Small intestine (tissue), 16 donors: Measurements from ENCODE around the gene ZNF274. TPM values are rescaled to one million over a fixed set of nuclear protein-coding genes. Genes with fewer than 3 reads are reported as not detected.
"Not testable (repeated sequence)": the region's sequence is repeated elsewhere in the genome, so short reads cannot be mapped to it uniquely, and the experiment has no call there.

Experiments
- DNase-seq, 2 donors: peaks; one replicate each; pipeline versions ENCODE4 v3.0.0 to v3.0.0-alpha.2; 2013
- FAIRE-seq: peaks from 2 replicates; lab custom pipeline; 2012; peaks lifted over from hg19 to GRCh38; lab: Jason Lieb, UNC
- H3K27ac ChIP-seq, 3 donors: one replicate each; pipeline ENCODE4 v1.5.1; 2013; ENCODE audit warnings: low read length in 2 of 3, mild to moderate bottlenecking in 2 of 3, control low read depth in 1 of 3, inconsistent platforms in 1 of 3, low read depth in 1 of 3, moderate library complexity in 1 of 3
- H3K27me3 ChIP-seq, 3 donors: one replicate each; pipeline ENCODE4 v1.6.1; 2013; ENCODE audit warnings: low read length in 3 of 3, inconsistent platforms in 1 of 3; ENCODE audit not compliant: control insufficient read depth in 3 of 3, insufficient read depth in 3 of 3
- H3K36me3 ChIP-seq, 3 donors: one replicate each; pipeline ENCODE4 v1.6.1; 2013; ENCODE audit warnings: low read length in 3 of 3, inconsistent platforms in 1 of 3, low read depth in 1 of 3, mild to moderate bottlenecking in 1 of 3, moderate library complexity in 1 of 3; ENCODE audit not compliant: control insufficient read depth in 3 of 3, insufficient read depth in 2 of 3
- H3K4me1 ChIP-seq, 3 donors: one replicate each; pipeline ENCODE4 v1.6.1; 2013; ENCODE audit warnings: low read length in 2 of 3, inconsistent platforms in 1 of 3, low read depth in 1 of 3, mild to moderate bottlenecking in 1 of 3, moderate library complexity in 1 of 3; ENCODE audit not compliant: control insufficient read depth in 3 of 3, insufficient read depth in 2 of 3
- H3K4me3 ChIP-seq, 3 donors: one replicate each; pipeline ENCODE4 v1.5.1; 2013; ENCODE audit warnings: low read length in 3 of 3, control low read depth in 1 of 3, inconsistent platforms in 1 of 3, low read depth in 1 of 3, mild to moderate bottlenecking in 1 of 3, moderate library complexity in 1 of 3
- H3K9me3 ChIP-seq, 2 donors: one replicate each; pipeline ENCODE4 v1.6.1; 2013; ENCODE audit warnings: low read depth in 1 of 2, low read length in 1 of 2; ENCODE audit not compliant: control insufficient read depth in 2 of 2, insufficient read depth in 1 of 2
- WGBS, 3 donors: extraction: QIAGEN DNeasy Blood & Tissue Kit; methylation state at CpG; one replicate each; pipeline ENCODE4 v1.1.7; 2013; 5-methylcytosine and 5-hydroxymethylcytosine counted together
- long read RNA-seq, 10 donors: transcript quantifications; one replicate each; lab custom pipeline, GENCODE V29; 2026
- polyA plus RNA-seq, 4 donors: library from polyadenylated mRNA; stranded (reverse) in 3 of 4; unstranded in 1 of 4; fragments of 200-250 nt in 3 of 4; fragments of 120-200 nt in 1 of 4; gene quantifications; one replicate each; pipeline versions ENCODE4 v1.2.1 to v1.2.3, GENCODE V29; 2013
- donor health status: healthy with polysubstance abuse.
- donor health status: control.
- donor health status: control.
- donor health status: Bipolar disorder and iron deficiency.
- donor health status: healthy.

ZNF274 gene
- polyA plus RNA-seq, result 10 to 100 TPM; 13.6 to 34.8 (median 22.7) TPM
- long read RNA-seq, donor 1, full-length matches to known transcripts, result 10 of 10 reads
- long read RNA-seq, donor 1, partial matches to known transcripts, result 0 of 10 reads
- long read RNA-seq, donor 1, other reads (novel, unspliced or antisense), result 0 of 10 reads
- long read RNA-seq, donor 2, transcript ZNF274-212 (8 exons, 2,538 nt), result major isoform, 6 of 6 reads
- long read RNA-seq, donor 2, partial matches to known transcripts, result 0 of 6 reads
- long read RNA-seq, donor 2, other reads (novel, unspliced or antisense), result 0 of 6 reads
- long read RNA-seq, donor 3, full-length matches to known transcripts, result 3 of 3 reads
- long read RNA-seq, donor 3, partial matches to known transcripts, result 0 of 3 reads
- long read RNA-seq, donor 3, other reads (novel, unspliced or antisense), result 0 of 3 reads
- long read RNA-seq, donor 4, result 0 reads
- long read RNA-seq, donor 5, full-length matches to known transcripts, result 2 of 2 reads
- long read RNA-seq, donor 5, partial matches to known transcripts, result 0 of 2 reads
- long read RNA-seq, donor 5, other reads (novel, unspliced or antisense), result 0 of 2 reads
- long read RNA-seq, donor 6, partial matches to known transcripts, result 0 of 3 reads
- long read RNA-seq, donor 6, other reads (novel, unspliced or antisense), result 0 of 3 reads
- long read RNA-seq, donor 7, transcript ZNF274-212 (8 exons, 2,538 nt), result major isoform, 7 of 18 reads
- long read RNA-seq, donor 7, partial matches to known transcripts, result 11 of 18 reads
- long read RNA-seq, donor 7, other reads (novel, unspliced or antisense), result 0 of 18 reads
- long read RNA-seq, donor 8, result 0 reads
- long read RNA-seq, donor 9, partial matches to known transcripts, result 0 of 2 reads
- long read RNA-seq, donor 9, other reads (novel, unspliced or antisense), result 0 of 2 reads
- long read RNA-seq, donor 10, full-length matches to known transcripts, result 5 of 5 reads
- long read RNA-seq, donor 10, partial matches to known transcripts, result 0 of 5 reads
- long read RNA-seq, donor 10, other reads (novel, unspliced or antisense), result 0 of 5 reads

GRCh38 chr19:58182989-58183816 is at the start of gene ZNF274:
Gene ZNF274, plus strand, starts transcription at chr19:58183061. Its CDS starts 905 bp downstream, at chr19:58183966.
- Histone ChIP-seq H3K9me3 (peaks cover 7 to 85% of the 10 kb centered on the region in 2 donors), H3K36me3 (peaks cover 11 to 50% (median 26%) of the 10 kb centered on the region in 3 donors)

GRCh38 chr19:58134244-58134643 is 48.6 kb upstream of the ZNF274 start:
- no peaks in the 10 kb centered on the region for H3K4me1 ChIP-seq
- peaks cover 15 to 63% (median 22%) of the 10 kb centered on the region in 3 donors for H3K36me3 ChIP-seq
- DNase-seq, result no peak
- H3K4me3 ChIP-seq, result no peak overlapping the region
- no peak overlapping the region for H3K27ac ChIP-seq
- no peak for FAIRE-seq
- peaks cover 4 to 90% of the 10 kb centered on the region in 2 donors for H3K9me3 ChIP-seq
- no peaks in the 10 kb centered on the region for H3K27me3 ChIP-seq
- 93 to 95% (median 93%) methylated on average over 1 of the region's 1 CpG for WGBS, 3 donors

More at GRCh38 chr19:58182989-58183816, at the start of gene ZNF274:
- Histone ChIP-seq H3K27me3 (no peaks in the 10 kb centered on the region), H3K4me3 (peak within 1 kb of the TSS; percentile 66 to 95 (median 82)), H3K4me1 (no peaks in the 10 kb centered on the region), H3K27ac (peak within 1 kb of the TSS; percentile 98 to 100 (median 99))
- FAIRE-seq (no peak), DNase-seq (peak; percentile 91 to 97)
- WGBS, 3 donors, result 0 to 1% (median 1%) methylated on average over 65 to 80 of the region's 80 CpGs

- Histone ChIP-seq H3K27ac (no peak overlapping the region), H3K36me3 (peaks cover 5 to 24% (median 8%) of the 10 kb centered on the region in 3 donors), H3K4me3 (no peak overlapping the region), H3K4me1 (peaks cover 0 to 2% (median 0%) of the 10 kb centered on the region in 3 donors), H3K27me3 (no peaks in the 10 kb centered on the region), H3K9me3 (peaks cover 2 to 59% of the 10 kb centered on the region in 2 donors)
- FAIRE-seq (no peak), DNase-seq (no peak)
- WGBS, 3 donors, result 94 to 96% (median 95%) methylated on average over 3 of the region's 3 CpGs
Measured at GRCh38 chr19:58145849-58146248, 37.0 kb upstream of the ZNF274 start.

DNA sequence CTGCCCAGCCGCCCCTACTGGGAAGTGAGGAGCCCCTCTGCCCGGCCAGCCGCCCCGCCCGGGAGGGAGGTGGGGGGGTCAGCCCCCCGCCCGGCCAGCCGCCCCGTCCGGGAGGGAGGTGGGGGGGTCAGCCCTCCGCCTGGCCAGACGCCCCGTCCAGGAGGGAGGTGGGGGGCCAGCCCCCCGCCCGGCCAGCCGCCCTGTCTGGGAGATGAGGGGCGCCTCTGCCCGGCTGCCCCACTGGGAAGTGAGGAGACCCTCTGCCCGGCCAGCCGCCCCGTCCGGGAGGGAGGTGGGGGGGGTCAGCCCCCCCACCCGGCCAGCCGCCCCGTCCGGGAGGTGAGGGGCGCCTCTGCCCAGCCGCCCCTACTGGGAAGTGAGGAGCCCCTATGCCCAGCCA is 35.4 kb upstream of the ZNF274 start:
- peaks cover 3 to 10% (median 5%) of the 10 kb centered on the region in 3 donors for H3K36me3 ChIP-seq
- FAIRE-seq, H3K4me1 ChIP-seq, H3K27ac ChIP-seq, DNase-seq, H3K4me3 ChIP-seq, H3K27me3 ChIP-seq: not testable (repeated sequence)
- 91 to 100% (median 99%) methylated on average over 9 to 23 of the region's 28 CpGs for WGBS, 3 donors
- H3K9me3 ChIP-seq, result peaks cover 2 to 49% of the 10 kb centered on the region in 2 donors

- DNase-seq (peak; percentile 85 to 96), FAIRE-seq (no peak)
- Histone ChIP-seq H3K36me3 (peaks cover 0 to 4% (median 0%) of the 10 kb centered on the region in 3 donors), H3K27ac (peak within 1 kb of the TSS; percentile 37 to 96 (median 90)), H3K4me3 (peak within 1 kb of the TSS; percentile 89 to 95 (median 94)), H3K27me3 (no peaks in the 10 kb centered on the region), H3K4me1 (peaks cover 0 to 4% (median 2%) of the 10 kb centered on the region in 3 donors), H3K9me3 (peaks cover 2 to 41% of the 10 kb centered on the region in 2 donors)
- 1% methylated on average over 59 to 62 of the region's 62 CpGs for WGBS, 3 donors
Measured at GRCh38 chr19:58150328-58150921, 32.4 kb upstream of the ZNF274 start, which contains the start of gene ZNF329. Gene ZNF329, minus strand, starts transcription at chr19:58150789. Its CDS starts 21,286 bp downstream, at chr19:58129503.

GRCh38 chr19:58153386-58153785 is 29.5 kb upstream of the ZNF274 start:
- DNase-seq (no peak), FAIRE-seq (no peak)
- H3K27me3 ChIP-seq, result no peaks in the 10 kb centered on the region
- H3K4me1 ChIP-seq, result peaks cover 0 to 4% (median 2%) of the 10 kb centered on the region in 3 donors
- H3K4me3 ChIP-seq, result peak overlapping the region in 1 of 3 donors; percentile 84
- no peaks in the 10 kb centered on the region for H3K36me3 ChIP-seq
- WGBS, 3 donors, result 92 to 98% (median 97%) methylated on average over 2 of the region's 2 CpGs
- H3K27ac ChIP-seq, result no peak overlapping the region
- peaks cover 2 to 34% of the 10 kb centered on the region in 2 donors for H3K9me3 ChIP-seq

DNA sequence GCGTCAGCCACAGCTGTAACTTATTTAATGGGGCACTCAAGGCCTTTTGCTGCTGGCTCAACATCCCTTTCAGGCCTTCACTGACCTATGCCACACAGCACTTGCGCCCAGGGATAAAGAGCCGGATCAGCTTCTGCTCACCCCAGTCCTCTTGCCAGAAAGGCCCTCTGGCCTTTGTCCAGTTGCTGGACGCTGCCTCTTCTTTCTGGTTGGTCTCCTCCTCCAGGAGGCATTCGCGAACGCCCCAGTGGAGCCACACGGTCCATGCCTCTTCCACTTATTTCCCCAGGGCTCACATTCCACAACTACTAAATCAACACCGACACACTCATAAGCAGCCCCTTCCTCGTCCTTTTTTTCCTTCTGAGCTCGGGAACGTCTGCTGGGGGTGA is 28.6 kb upstream of the ZNF274 start:
- 12 to 18% (median 17%) methylated on average over 12 of the region's 12 CpGs for WGBS, 3 donors
- FAIRE-seq (no peak), DNase-seq (no peak)

More for the DNA sequence above, 28.6 kb upstream of the ZNF274 start:
- Histone ChIP-seq H3K9me3 (peaks cover 2 to 26% of the 10 kb centered on the region in 2 donors), H3K4me1 (peaks cover 0 to 4% (median 2%) of the 10 kb centered on the region in 3 donors), H3K27ac (peak overlapping the region; percentile 77 to 97 (median 89)), H3K4me3 (peak overlapping the region; percentile 65 to 84 (median 77)), H3K36me3 (no peaks in the 10 kb centered on the region), H3K27me3 (no peaks in the 10 kb centered on the region)
